Activated naive CD4-positive, alpha-beta T cell treated with anti-CD3 and anti-CD28 coated beads, Interleukin-2, amount 50 U/mL, for 16 hours (primary cell): ENCODE measurements around the gene EHD4.

ENCODE experiments used
- DNase-seq: peaks from one replicate; pipeline ENCODE4 v3.0.0-alpha.2; 2020

The EHD4 gene

GRCh38 chr15:41892621-41893421 is 79.5 kb downstream of the EHD4 start:
- DNase-seq, result no peak

DNA sequence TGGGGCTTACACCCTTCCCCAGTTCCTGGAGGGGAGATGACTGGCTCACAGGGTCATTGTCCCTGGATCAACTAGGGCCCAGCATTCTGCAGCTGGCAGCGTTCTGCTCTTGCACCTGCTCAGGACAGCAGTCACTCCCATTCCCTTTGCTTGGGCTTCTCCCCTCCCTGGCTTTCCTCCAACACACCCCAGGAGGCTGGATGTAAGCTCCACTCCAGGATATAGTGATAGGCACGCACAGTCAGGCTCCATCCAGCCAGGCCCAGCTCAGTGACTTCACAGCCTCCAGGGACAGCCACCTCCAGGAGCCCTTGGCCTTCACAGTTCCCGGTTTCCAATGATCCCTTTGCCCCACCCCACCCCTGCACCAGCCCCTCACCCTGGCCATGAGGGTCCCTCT is 80.4 kb downstream of the EHD4 start:
- no peak for DNase-seq

GRCh38 chr15:41891226-41891625 is 81.1 kb downstream of the EHD4 start:
- no peak for DNase-seq

- DNase-seq, result no peak
These were observed 82.2 kb downstream of the EHD4 start for GRCh38 chr15:41890050-41890690.

DNA sequence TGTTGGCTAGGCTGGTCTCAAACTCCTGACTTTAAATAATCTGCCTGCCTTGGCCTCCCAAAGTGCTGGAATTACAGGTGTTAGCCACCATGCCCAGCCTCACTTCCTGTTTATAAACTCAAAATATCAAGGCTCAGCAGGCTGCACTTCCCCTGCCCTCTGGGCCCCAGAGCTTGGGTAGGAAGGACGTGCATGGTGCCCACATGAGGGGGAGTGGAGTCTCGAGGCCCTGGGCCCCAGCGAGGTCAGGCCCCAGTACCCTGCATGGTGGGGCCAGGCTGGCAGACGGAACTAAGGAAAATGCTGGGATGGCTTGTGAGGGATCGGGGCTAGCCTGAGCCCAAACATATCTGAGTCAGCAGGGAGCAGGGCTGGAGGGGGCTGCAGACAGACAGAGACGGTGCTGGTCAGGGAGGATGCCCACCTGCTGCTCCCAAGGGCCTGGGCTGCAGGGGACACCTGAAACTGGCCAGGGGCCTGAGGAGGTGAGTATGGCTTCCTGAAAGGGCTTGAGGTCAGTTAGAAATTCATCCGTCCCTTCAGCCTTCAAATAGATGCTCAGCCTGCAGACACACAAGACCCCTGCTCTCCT is 83.6 kb downstream of the EHD4 start:
- no peak for DNase-seq

- no peak for DNase-seq
These were observed 84.5 kb downstream of the EHD4 start for GRCh38 chr15:41887893-41888292.

DNA sequence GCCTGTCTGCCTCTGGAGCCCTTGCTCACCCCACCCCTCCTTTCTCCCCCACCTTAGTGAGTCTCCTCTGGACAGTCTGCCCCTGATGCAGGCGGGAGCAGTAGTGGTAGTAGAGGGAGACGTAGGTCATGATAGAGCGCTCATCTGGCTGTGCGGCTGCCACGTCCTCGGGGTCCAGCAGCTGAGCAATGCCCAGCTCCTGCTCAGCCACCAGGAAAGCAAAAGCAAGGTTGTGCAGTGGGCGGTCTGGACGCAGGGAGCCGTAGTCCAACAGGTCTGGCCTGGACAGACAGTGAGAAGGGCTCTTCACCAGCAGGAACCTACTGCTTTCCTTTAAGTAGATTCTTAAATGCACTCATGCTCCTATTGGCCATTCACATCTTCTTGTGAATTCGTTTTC is 85.2 kb downstream of the EHD4 start:
- no peak for DNase-seq

GRCh38 chr15:41886741-41887140 is 85.6 kb downstream of the EHD4 start:
- DNase-seq, result no peak

DNA sequence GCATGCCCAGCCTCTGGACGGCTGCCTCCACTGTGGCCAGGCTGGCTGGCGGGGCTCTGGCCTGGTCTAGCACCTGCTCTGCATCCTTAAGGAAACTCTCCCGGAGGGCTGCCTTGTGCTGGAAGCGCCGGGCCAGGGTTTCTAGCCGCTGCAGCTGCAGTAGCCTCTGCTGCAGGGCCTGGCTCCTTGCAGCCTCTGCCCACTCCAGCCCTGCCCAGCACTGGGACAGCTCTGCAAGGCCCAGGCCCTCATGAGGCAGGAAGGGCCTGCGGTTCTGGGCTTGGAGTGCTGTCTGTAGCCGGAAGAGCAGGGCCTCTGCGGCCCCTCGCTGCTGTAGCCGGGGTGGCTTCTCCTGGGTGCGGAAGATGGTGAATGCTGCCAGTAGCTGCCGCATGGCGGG is 86.5 kb downstream of the EHD4 start:
- no peak for DNase-seq

- DNase-seq, result no peak
These were observed 87.0 kb downstream of the EHD4 start for GRCh38 chr15:41885321-41885720.

DNA sequence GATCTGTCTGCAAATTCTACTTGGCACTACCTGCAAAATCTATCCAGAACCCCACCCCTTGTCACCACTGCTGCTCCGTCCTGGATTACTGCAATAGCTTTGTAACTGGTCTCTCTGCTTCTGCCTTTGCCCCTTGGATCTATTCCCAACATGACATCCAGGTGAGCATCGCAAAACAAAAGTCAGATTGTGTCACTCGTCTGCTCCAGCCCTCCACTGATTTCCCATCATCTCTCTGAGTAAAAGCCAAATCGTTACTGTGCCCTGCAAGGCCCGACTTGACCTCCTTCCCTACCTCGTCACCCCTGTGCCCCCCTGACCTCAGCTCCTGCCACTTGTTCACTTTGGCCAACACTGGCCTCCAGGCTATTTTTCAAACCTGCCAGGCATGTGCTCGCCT is 87.9 kb downstream of the EHD4 start:
- no peak for DNase-seq

GRCh38 chr15:41883484-41883825 is 88.9 kb downstream of the EHD4 start:
- DNase-seq, result no peak

- no peak for DNase-seq
These were observed 89.5 kb downstream of the EHD4 start for GRCh38 chr15:41882689-41883483.

DNA sequence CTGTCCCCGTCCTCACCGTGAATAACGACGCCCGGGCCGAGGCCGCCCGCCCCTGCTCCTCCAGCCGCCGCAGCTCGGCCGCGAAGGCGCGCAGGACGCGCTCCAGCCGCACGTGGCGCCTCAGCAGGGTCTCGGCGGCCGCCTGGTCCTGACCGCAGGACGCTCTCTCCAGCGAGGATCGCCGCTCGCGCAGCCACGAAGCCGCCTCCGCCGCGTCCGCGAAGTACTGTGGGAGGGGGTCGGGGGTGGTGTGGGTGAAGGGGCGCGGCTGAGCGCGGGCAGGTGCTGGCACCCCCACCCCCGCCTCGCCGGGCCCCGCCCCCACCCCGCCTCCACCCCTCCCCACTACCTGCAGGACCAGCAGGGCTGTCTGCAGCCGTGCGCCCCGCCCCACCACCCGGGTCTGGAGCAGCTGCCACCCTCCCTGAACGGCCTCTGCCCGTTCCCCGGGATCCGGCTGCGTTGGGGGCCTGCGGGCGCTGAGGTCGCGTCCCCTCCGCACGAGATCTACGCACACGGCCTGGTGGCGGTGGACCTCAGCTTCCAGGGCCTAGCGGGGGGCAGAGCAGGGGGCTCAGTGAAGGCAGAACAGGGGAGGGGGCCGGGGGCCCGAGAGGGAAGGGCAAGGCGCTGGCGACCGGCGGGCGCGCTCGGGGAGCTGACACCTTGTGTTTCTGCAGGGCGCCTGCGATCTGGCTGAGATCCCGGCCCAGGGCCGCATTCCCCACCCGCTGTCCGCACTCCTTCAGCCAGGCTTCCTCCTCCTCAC is 90.3 kb downstream of the EHD4 start:
- DNase-seq, result no peak

DNA sequence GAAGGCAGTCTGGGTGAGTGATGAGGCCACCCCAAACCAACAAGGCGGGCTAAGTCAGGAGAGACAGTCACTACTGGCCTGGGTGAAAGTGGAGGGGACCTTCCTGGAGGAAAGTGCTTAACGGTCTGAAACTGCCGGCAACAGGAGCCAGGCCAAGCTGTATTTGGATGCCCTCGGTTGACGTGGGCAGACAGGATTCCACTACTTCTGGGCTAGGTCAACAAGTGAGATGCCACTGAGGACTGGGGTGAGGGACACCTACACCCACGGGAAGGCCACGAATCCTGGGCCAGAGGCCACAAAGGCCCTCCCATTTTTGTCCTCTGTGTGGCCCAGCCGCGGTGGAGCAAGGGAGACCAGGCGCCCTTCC is 90.8 kb downstream of the EHD4 start:
- DNase-seq, result no peak

- no peak for DNase-seq
These were observed 91.3 kb downstream of the EHD4 start for GRCh38 chr15:41881086-41881485.

DNA sequence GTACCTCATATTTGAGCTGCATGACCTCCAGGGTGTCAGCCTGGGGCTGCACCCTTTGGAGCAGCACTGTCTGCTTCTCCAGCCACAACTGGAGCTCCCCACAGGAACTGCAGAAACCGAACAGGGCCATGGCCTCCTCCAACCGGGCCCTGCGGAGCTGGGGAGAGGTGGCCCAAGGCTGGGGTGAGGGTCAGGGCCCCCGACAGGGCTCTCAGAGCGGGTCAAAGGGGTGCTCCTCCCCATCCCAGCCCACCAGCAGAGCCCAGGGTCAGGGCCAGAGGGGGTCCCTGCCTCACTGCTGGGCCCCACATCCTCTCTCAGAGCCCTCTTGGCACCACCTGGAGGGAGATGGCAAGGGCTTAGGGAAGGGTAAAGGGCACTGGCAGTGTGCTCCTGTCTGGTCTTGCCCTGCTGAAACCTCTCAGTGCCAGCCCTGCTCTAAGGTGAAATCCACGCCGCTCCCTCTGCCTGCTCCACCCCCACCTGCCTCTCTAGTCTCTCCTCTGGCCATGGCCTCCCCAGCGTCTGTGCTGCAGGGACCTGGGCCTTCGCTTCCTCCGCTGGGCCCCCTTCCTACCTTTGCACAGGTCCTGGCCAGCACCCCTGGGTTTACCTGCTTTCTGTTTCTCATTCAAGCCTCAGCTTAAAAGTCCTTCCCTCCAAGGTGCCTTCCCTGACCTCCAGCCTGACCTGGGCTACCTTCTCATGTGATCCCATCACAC is 92.0 kb downstream of the EHD4 start:
- DNase-seq, result no peak

DNA sequence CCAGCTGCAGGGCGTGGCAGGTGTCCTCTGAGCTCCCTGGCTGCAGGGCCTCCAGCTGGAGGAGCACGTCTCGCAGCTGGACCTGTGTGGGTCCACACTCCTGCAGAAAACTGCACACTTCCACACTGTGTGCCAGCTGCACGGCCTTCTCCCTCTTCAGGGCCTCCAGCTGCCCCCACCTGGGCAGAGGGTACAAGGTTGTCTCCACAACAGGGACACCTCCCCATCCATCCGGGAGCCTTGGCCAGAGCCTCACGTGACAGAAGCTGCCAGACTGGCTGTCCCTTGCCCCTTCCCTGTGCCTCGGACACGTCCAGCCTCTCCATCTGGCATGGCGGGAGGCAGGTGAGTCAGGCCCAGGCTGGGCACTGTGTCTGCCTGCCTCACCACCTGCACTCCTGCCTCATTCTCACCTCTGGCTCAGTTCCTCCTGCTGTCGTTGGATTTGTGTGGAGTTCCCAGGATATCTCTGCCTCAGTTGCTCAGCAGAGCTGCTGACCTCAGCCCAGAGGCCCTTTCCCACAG is 93.0 kb downstream of the EHD4 start:
- no peak for DNase-seq

DNA sequence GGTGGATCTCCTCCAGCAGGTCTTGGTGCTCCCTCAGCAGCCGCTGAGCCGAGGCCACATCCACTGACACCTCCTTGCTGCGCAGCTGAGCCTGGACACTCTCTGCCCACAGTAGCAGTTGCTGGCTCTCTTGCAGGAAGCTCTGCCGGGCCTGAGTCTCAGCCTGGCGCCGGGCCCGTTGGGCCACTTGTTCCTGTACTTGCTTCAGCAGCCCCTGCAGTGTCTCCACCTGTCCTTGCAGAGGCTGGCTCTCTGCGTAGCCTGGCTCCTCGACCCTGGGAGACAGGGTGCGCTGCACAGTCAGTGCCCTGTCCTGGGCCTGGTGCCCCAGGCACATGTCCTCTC is 94.0 kb downstream of the EHD4 start:
- DNase-seq, result no peak

DNA sequence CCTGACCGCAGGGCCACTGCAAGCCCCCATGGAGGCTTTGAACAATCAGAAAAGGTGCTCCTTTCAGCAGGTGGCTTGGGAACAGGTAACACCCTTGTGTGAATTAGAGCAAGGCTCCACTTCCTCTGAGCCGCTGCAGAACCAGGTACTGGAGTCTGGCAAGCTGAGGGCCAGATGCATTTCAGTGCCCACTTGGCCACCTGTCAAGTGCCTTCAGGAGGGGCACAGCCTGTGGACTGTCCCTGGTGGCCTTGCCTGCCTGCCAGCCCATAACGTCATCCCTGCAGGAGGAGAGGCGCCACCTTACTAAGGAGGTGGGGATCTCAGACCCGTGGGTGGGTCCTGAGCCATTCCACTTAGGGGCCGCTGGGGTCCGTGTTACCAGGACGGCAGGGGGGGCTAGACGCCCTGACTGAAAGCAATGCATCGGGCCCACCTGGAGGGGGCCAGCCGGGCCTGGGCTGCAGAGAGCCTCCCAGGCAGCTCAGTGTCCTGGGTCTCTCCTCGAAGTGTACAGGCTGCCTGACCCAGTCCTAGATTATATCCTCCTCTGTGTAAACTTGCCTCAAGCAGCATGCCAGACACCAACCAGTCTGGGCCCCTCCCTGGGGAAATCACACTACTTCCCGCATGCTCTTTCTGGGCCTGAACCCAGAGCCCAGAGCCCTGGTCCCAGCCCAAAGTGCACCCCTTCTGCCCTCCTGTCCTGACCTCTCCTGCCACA is 94.6 kb downstream of the EHD4 start:
- DNase-seq, result no peak

- DNase-seq, result no peak
These were observed 95.7 kb downstream of the EHD4 start for GRCh38 chr15:41876689-41877088.
